WTC11 (cell line): ENCODE measurements around the gene UBASH3B.

Experiments
- ATF2 ChIP-seq: sonication (generic); formaldehyde crosslinking; IDR thresholded peaks from 2 replicates; pipeline ENCODE4 v1.8.1; 2022; ENCODE audit warnings: low read depth, missing genetic modification reagents, borderline replicate concordance
- CTCF ChIP-seq: fragments of 200-600 bp; IDR thresholded peaks from 2 replicates; pipeline ENCODE4 v1.8.0; 2022; ENCODE audit warnings: antibody characterized with exemption
- E2F5 ChIP-seq: sonication (generic); formaldehyde crosslinking; IDR thresholded peaks from 2 replicates; pipeline ENCODE4 v1.8.1; 2022; ENCODE audit warnings: mild to moderate bottlenecking, moderate library complexity, missing genetic modification reagents
- ELF4 ChIP-seq: sonication (generic); formaldehyde crosslinking; IDR thresholded peaks from 2 replicates; pipeline ENCODE4 v1.8.1; 2022; ENCODE audit warnings: low read depth, mild to moderate bottlenecking, moderate library complexity, missing genetic modification reagents
- ESRRA ChIP-seq: sonication (generic); formaldehyde crosslinking; IDR thresholded peaks from 2 replicates; pipeline ENCODE4 v1.8.1; 2022; ENCODE audit warnings: mild to moderate bottlenecking, missing genetic modification reagents, borderline replicate concordance
- HMGA2 ChIP-seq: fragments of 250-450 bp; sonication (Bioruptor Pico); IDR thresholded peaks from 2 replicates; pipeline ENCODE4 v1.4.0; 2021; ENCODE audit warnings: mild to moderate bottlenecking, moderate library complexity
- MAX ChIP-seq: sonication (generic); formaldehyde crosslinking; IDR thresholded peaks from 2 replicates; pipeline ENCODE4 v1.8.0; 2022; ENCODE audit warnings: mild to moderate bottlenecking, missing genetic modification reagents
- SMAD3 ChIP-seq: sonication (generic); formaldehyde crosslinking; IDR thresholded peaks from 2 replicates; pipeline ENCODE4 v1.8.0; 2022; ENCODE audit warnings: missing genetic modification reagents, mild to moderate bottlenecking, borderline replicate concordance
- SP1 ChIP-seq: sonication (generic); formaldehyde crosslinking; conservative IDR thresholded peaks from 2 replicates; pipeline ENCODE4 v1.8.1; 2022; ENCODE audit warnings: missing genetic modification reagents
- TCF7 ChIP-seq: sonication (generic); formaldehyde crosslinking; IDR thresholded peaks from 2 replicates; pipeline ENCODE4 v1.8.0; 2022; ENCODE audit warnings: mild to moderate bottlenecking, low read depth, missing genetic modification reagents, moderate library complexity
- TEAD4 ChIP-seq: sonication (generic); formaldehyde crosslinking; IDR thresholded peaks from 2 replicates; pipeline ENCODE4 v1.8.0; 2022; ENCODE audit warnings: mild to moderate bottlenecking, missing genetic modification reagents

DNA sequence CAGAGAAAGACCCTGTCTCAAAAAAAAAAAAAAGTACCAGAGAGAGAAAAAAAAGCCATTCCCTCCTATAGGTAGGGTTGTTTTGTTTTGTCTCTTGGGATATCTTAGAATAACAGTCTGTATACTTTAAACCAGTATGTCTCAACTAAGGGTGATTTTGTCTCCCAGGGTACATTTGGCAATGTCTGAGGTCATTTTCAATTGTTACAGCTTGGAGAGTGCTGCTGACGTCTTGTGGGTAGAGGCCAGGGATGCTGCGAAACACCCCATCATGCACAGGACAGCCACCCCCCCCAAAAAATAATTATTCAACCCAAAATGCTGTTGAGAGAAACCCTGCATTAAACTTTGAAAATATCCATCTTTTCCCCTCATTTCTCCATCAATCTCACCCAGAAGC, 126.7 kb downstream of the UBASH3B start:
- TF ChIP-seq CTCF (no peak), TEAD4 (CRISPR knock-in tag) (no peak), SMAD3 (CRISPR knock-in tag) (no peak), HMGA2 (CRISPR knock-in tag) (no peak), SP1 (CRISPR knock-in tag) (no peak), ATF2 (CRISPR knock-in tag) (no peak), ELF4 (no peak), MAX (CRISPR knock-in tag) (no peak), ESRRA (no peak), TCF7 (CRISPR knock-in tag) (no peak), E2F5 (CRISPR knock-in tag) (no peak)
